HG03520 (cell line): ENCODE measurements around the gene LCE3C.
"Not testable (repeated sequence)": the region's sequence is repeated elsewhere in the genome, so short reads cannot be mapped to it uniquely, and the experiment has no call there.

Experiments
- ATAC-seq: cut with Tn5 transposase; IDR thresholded peaks from one replicate; pipeline ENCODE4 v1.9.1; 2021; ENCODE audit warnings: mild to moderate bottlenecking, moderate library complexity; ENCODE audit not compliant: unreplicated experiment

Gene LCE3C

DNA sequence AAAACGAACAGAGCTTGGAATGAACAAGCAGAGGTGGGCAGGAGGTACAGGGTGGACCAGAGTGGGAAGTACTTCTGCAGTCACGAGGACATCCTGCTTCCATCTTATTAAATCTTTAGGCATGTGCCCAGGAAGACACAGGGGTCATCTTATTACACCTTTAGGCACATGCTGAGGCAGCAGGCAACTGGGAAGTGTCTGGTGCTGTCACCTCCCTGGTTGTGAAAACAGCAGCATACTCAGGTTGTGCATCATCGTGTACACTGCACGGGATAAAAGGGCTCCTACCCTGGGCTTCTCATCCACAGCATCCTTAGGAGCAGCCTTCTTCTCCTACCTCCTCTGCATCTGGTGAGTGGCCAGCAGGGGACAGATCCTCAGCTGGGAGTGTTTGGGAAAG is at the start of gene LCE3C:
LCE3C (plus strand) TSS at position 301 of the 400 bp plus-strand sequence. CDS start 498 bp downstream, outside the sequence.
- no peak for ATAC-seq

GRCh38 chr1:152565115-152565514 is 34.9 kb upstream of the LCE3C start:
- ATAC-seq = no peak

- ATAC-seq = no peak
Observed at GRCh38 chr1:152565535-152566215, 34.4 kb upstream of the LCE3C start.

GRCh38 chr1:152566681-152567080 is 33.4 kb upstream of the LCE3C start, which contains the start of gene LCE3E:
Gene LCE3E (minus strand): TSS chr1:152566780. CDS start chr1:152566208, 572 bp downstream.
- ATAC-seq = no peak

GRCh38 chr1:152577168-152577567 is 22.9 kb upstream of the LCE3C start:
- ATAC-seq = no peak

DNA sequence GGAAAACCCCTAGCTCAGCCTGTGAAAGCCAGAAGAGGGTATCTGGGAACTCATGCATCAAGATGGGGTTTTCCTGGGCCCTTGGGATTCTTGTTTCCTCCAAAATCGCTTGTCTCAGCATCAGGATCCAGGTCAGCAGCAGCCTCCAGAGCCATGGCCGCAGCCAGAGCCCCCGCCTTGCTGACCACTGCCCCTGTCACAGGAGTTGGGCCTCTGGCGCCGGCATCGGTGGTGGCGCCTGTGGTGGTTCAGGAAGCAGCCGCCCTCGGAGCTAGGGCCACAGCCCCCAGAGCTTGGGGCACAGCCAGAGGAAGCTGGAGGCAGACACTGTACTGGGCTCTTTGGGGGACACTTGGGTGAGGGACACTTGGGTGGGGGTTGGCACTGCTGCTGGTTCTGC is 20.5 kb upstream of the LCE3C start:
- ATAC-seq = not testable (repeated sequence)

DNA sequence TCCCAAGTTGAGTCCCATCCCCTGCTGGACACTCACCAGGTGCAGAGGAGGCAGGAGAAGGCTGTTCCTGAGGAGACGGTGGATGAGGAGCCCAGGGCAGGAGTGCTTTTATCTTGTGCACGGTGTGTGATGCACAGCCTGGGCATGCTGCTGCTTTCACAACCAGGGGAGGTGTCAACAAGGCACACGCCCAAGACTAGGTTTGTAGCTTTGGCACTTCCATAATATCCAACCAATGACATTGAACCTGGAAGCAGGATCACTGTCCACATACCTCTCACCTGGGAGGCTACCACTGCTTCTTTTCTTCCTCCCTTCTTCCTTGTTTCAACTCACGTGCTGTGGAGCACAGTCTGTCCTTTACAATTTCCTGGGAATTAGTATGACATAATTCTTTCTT is 19.6 kb upstream of the LCE3C start, which contains the start of gene LCE3D:
LCE3D (minus strand) TSS at position 84 of the 400 bp plus-strand sequence. CDS start 580 bp downstream, outside the sequence.
- ATAC-seq = no peak

DNA sequence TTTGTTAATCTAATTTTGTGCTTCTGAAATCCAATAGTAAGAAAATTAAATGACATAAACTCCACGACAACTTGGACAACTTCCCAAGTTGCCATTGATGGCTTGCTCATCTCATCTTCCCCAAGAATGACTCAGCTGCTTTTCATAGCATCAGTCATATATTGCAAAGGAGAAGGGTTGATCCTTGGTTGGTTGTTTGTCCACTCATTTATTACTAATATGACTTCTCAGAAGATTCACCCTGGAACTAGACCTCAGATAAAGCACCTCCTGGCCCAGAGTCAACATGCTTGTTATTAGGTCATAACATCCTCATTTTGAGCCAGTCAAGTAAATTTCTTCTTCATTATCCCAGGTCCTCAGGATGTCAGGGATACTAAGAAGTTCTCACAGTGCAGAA is 17.4 kb upstream of the LCE3C start:
- no peak for ATAC-seq

DNA sequence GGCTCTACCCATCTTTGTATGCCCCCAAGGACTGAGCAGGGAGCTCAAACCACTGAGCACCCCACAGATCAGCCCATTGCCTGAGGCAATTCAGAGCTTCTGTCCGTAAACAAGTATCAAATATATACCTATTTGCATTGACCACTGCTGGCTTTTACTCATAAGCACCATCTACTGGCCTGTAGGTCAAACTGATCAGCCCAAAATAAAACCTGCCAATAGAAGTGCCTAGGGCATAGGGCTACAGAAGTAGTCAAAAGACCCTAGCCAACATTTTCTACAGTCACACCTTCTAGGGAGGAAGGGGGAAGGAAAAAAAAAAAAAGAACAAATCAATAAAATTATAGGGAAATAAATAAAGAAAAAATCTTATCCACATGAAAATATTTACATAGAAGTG is 14.4 kb upstream of the LCE3C start:
- no peak for ATAC-seq

DNA sequence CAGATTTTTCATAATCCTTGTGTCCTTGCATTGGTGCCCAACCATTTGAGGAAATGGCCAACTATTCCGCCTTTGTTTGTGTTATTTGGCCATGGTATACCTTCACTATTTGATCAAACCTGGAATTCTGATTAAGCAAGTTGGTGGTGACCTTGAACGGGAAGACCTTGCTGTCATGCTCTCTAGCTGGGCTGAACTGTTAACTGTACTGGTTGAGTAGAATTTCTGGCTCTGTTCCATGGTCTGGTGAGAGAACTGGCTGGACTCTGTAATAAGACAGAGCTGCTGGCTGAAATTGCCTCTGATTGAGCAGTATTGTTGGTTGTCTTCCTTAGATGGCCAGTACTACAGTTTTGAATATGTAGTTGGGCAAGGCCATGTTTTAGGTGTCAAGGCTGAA is 3.0 kb upstream of the LCE3C start:
- no peak for ATAC-seq

DNA sequence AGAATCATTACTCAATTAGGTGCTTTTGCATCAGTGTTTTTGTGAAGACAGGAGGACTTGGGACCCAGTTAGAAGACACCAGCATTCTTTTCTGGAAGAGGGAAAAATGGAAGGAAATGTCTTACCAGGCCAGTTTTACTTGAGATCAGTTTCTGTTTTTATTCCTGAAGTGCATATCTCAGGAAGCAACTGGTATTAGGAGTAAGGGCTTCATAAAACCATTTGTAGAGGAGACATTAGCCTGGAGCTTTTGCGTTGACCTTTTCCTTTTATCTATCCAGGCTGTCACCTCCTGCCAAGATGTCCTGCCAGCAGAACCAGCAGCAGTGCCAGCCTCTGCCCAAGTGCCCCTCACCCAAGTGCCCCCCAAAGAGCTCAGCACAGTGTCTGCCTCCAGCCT is 13.5 kb downstream of the LCE3C start, which contains the start of gene LCE3B:
LCE3B (plus strand) TSS at position 301 of the 400 bp plus-strand sequence; CDS start at position 301, 0 bp downstream.
- ATAC-seq = no peak

- ATAC-seq = no peak
Observed at GRCh38 chr1:152621993-152622392, 22.0 kb downstream of the LCE3C start.

DNA sequence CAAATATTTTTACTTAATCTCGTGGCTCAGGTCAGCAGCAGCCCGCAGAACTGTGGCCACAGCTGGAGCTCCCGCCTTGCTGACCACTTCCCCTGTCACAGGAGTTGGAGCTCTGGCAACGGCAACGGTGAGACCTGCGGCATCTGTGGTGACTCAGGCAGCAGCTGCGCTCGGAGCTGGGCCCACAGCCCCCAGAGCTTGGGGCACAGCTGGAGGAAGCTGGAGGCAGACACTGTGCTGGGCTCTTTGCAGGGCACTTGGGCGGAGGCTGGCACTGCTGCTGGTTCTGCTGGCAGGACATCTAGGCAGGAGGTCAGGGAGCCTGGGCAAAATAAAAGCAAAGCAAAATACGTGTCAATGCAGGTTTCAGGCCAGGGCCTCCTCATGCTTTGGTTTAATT is 22.8 kb downstream of the LCE3C start, which contains the start of gene LCE3A:
LCE3A (minus strand) TSS at position 301 of the 400 bp plus-strand sequence; CDS start at position 301, 0 bp downstream.
- ATAC-seq = no peak

- no peak for ATAC-seq
Observed at GRCh38 chr1:152623203-152623844, 23.3 kb downstream of the LCE3C start.

GRCh38 chr1:152626744-152627143 is 26.7 kb downstream of the LCE3C start:
- ATAC-seq = no peak

DNA sequence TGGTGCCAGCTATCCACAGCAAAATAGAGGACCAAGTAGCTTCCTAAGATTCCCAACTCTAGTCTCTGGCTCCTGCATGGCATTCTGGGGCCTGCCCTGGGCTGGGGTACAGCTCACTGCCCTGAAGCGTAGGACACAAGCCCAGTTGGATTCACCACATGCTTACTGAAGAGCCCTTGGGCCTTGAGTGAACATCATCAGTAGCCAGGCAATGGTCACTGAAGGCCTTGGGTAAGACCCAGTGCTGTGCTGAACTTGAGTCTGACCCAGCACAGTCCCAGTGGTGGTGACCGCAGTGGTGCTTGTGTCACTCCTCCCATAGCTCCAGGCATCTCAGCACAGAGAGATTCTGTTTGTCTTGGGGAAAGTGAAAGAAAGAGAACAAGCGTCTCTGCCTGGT is 30.6 kb downstream of the LCE3C start:
- no peak for ATAC-seq

DNA sequence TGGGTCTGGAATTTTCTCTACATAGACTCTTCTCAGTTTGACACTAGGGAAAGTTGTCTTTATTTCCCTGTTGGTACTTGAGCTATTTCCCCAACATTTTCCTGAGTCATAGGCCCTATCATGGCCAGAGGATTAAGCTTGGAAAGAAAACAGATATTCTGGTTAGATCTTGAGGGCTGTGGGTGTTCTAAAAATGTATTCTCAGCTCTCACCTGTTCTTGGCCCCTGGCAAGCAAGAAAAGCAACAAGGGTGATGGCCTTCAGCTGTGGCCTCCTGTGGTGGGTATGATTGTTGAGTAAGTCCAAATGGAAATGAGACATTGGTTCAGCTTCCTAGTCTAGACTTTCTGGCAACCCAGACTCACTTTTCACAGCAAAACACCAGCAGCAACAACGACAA is 40.3 kb downstream of the LCE3C start:
- no peak for ATAC-seq

DNA sequence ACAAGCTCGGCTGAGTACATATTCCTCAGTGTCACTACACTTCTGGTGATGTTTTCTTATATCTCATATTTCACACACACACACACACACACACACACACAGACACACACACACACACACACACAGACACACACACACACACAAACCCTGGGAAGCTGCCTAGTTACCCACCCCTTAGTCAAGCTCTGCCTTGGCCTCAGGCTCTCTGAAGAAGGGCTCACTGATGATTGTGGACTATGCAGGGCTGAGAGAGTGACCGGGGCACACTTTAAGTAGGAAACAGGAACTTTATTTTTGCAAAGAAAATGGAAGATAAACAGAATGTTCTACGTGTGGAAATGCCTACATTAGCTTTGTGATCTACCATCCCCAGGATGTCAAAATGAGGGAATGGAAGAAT is 43.9 kb downstream of the LCE3C start:
- ATAC-seq = no peak

DNA sequence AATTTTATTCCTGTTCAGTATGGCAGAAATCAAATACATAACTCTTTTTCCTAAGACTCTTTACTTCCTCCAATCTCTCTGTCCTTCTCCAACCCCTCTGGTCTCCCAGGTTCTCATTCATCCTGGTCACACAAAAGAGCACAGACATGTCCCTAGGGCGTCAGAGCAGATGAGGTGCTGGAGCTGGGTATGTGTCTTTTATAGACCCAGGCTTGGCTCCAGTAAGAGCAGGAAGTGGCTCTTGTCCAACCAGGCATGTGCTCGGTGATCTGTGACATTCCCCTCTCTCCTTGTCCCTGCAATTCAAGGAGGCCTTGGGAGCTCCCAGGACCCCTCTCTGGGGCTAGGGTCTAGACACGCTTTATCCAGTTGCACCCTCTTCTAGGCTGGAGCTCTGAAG is 45.1 kb downstream of the LCE3C start:
- ATAC-seq = no peak

GRCh38 chr1:152646656-152647055 is 46.6 kb downstream of the LCE3C start:
- ATAC-seq = no peak
